T-helper 1 cell treated with Interleukin-12 subunit alpha and Interleukin-12 subunit beta and Interleukin-4 antibody, amounts not matched to agents 30 ng/mL and 1 ng/mL, for 36 hours (primary cell): ENCODE results near the gene FAM50B. TPM values are rescaled to one million over a fixed set of nuclear protein-coding genes. Genes with fewer than 3 reads are reported as not detected.

Experiments
- intact Hi-C: fragments of 100-400 bp; cut with micrococcal nuclease; formaldehyde crosslinking; loops from one replicate; pipeline ENCODE4 v1.15.1; 2024
- total RNA-seq: library from RNA; stranded (reverse); gene quantifications from 2 replicates; pipeline ENCODE4 v1.2.3, GENCODE V29; 2022

Gene FAM50B
- total RNA-seq, 1 donor from 2014 or later = 9.5 TPM

DNA sequence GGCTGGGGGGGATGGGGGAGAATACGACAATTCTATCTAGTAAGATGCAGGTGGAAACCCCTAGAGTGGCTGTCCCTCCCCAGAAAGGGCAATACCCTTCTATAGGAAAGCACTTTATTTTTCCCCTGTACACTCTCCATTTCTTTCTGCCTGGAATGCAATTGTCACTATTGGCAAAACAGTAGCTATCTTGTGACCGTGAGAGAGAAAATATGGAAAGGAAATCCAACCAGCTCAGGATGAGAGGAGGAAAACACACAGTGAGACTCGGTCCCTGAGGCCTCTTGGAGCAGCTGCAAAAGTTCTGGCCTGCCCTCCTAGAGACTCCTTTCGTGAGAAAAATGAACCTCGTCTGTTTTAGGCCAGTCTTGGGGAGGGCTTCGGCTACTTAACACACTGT lies 43.4 kb downstream of the FAM50B start:
- intact Hi-C loops = no loop called here

DNA sequence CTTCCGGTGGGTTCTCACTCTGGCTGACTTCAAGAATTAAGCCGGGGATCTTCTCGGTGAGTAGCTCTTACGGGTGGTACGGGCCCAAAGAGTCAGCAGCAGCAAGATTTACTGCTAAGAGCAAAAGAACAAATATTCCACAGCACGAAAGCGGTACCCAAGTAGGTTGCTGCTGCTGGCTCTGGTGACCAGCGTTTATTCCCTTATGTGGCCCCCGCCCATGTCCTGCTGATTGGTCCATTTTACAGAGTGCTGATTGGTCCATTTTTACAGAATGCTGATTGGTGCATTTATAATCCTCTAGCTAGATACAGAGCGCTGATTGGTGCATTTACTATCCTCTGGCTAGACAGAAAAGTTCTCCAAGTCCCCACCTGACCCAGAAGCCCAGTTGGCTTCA lies 44.3 kb downstream of the FAM50B start:
- intact Hi-C loops = no loop called here

- intact Hi-C loops = no loop called here
Measured at GRCh38 chr6:3893917-3894316, 44.7 kb downstream of the FAM50B start.

GRCh38 chr6:3894590-3895311 lies 45.6 kb downstream of the FAM50B start:
- intact Hi-C loops = no loop called here

- intact Hi-C loops = no loop called here
Measured at GRCh38 chr6:3895312-3895653, 46.1 kb downstream of the FAM50B start.

- intact Hi-C loops = no loop called here
Measured at GRCh38 chr6:3895805-3896204, 46.6 kb downstream of the FAM50B start.

DNA sequence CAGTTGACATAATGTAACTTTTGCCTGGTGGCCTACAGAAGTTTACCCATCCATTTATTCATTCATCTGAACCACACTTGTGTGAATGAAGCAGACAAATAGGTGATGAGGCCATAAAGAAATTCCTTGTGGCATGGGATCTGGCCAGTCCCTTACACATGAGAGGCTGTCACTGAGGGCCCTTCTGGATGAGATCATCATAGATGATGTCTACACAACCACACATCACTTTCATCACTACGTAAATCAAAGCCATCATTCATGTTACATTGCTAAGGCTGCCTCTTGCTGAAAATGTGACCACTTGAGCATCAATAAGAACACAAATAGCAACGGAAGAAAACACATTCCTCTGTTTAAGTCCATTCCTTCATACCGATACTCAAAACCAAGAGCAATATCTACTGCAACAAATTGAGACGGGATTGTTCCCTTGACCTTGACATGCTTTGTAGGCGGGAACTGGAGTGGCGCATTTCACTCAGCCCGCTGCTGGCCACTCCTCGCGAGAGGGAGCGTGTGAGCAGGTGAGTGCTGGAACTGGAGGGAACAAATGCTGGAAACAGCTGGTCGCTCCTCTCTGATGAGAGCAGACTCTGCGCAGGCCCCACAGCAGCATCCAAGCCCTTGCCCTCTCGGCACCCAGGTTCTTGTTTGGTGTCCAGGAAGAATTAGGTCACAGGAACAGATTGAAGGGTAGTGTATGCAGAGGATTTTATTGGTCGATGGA lies 49.3 kb downstream of the FAM50B start:
- intact Hi-C loops = no loop called here

DNA sequence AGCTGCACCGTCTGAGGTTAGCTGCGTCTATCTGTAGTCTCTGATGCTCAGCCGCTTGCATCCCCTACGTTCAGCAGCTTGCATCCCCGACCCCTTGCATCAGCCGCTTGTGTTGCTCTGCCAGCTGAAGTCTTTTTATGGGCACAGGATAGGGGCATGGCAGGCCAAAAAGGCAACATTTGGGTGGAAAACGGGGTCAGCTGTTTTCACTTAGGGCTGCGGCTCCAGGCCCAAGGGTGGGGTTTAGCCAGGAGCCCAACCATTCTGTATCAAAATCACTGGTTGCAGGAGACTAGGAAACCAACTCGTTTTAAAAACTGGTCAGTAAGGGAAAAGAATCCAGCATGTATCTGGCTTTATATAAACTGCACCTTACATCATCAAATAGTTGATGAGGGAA lies 49.9 kb downstream of the FAM50B start:
- intact Hi-C loops = no loop called here

DNA sequence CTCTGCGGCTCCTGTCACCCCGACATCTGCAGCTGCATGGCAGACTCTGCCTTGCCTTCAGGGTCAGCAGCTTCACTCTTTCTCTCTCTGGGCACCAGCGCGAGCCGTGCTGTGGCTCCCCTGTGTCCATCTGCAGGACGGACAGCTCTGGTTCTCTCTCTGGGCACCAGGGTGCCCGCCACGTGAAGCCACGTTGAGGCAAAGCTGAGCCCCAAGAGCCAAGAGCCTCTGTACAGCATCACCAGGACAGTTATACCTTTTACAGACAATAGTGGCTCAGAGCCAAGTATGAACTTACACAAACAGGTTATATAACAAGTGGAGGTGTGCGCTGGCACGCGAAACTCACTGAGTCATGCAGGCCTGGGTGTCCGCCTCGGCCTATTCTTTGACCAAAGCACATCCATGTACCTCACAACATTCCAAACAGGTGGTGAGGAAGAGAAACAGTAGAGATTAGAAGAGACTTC lies 50.8 kb downstream of the FAM50B start:
- intact Hi-C loops = no loop called here

Other genes with a start within 250 kb of the FAM50B start
- gene PXDC1, start 97.7 kb upstream of the FAM50B start, total RNA-seq = 0.25 and 0.32 TPM in 2 replicates
- not detected in 2 replicates for gene FAM217A, start 229.8 kb downstream of the FAM50B start, total RNA-seq